ENCODE data around the gene ZFC3H1. TPM values are rescaled to one million over a fixed set of nuclear protein-coding genes. Genes with fewer than 3 reads are reported as not detected.

Gene ZFC3H1
- total and polyA plus RNA-seq, 7 experiments from 2014 or later = 26.3 to 147 (median 122) TPM

- Mint-ChIP-seq H3K27me3 (no peaks in the 10 kb centered on the region), H3K4me3 (peak overlapping the region in 8 of 10 donors; percentile 23 to 68 (median 42)), H3K4me1 (peaks cover 14 to 40% (median 25%) of the 10 kb centered on the region in 7 donors), H3K36me3 (peaks cover 22 to 54% (median 29%) of the 10 kb centered on the region in 5 donors), H3K27ac (peak overlapping the region; percentile 21 to 86 (median 70)), H3K9me3 (no peaks in the 10 kb centered on the region)
- peaks cover 25 to 85% (median 43%) of the 10 kb centered on the region in 3 experiments for H3K36me3 ChIP-seq (ENCODE audit: control insufficient read depth in 2 of 3, insufficient read depth in 3 of 3, low read length in 3 of 3)
- CTCF ChIA-PET = interaction anchor here (1.0 to 2.1 kb wide), 2 partner anchors 10 to 121 kb away, joined by 3 to 6 read pairs; no protein-coding TSS in a partner anchor
- H3K27me3 ChIP-seq (ENCODE audit: control insufficient read depth in 2 of 2, insufficient read depth in 2 of 2, low read length in 2 of 2) = no peaks in the 10 kb centered on the region
- H3K4me1 ChIP-seq (ENCODE audit: control insufficient read depth in 2 of 2, insufficient read depth in 2 of 2, low read length in 2 of 2) = peaks cover 0 to 6% of the 10 kb centered on the region in 2 donors
- DNase-seq (no peak), ATAC-seq (no peak)
- intact Hi-C loops (cut with micrococcal nuclease) = loop anchor here (2.0 to 5.0 kb wide), 3 partner anchors 13 to 36 kb away; partner anchors contain the start of genes THAP2 (in 1 of the 2) and ZFC3H1 (in 1 of the 2)
- POLR2A ChIA-PET = interaction anchor here (0.6 to 3.1 kb wide), 2 partner anchors 17 to 37 kb away, joined by 3 to 16 read pairs; partner anchors contain the start of genes THAP2 and ZFC3H1
- peak overlapping the region; percentile 15 for H3K27ac ChIP-seq (ENCODE audit: low read depth, low read length)
- no peaks in the 10 kb centered on the region for H3K9me3 ChIP-seq (ENCODE audit: control insufficient read depth in 2 of 3, low read length in 3 of 3)
- H3K4me3 ChIP-seq (ENCODE audit: low read length) = no peak overlapping the region
These were observed 37.5 kb downstream of the ZFC3H1 start for GRCh38 chr12:71626098-71626497.

GRCh38 chr12:71625476-71625875 is 38.2 kb downstream of the ZFC3H1 start:
- peak overlapping the region in 6 of 9 donors; percentile 44 to 84 (median 72) for H3K27ac Mint-ChIP-seq
- POLR2A ChIA-PET = no interaction called here
- peaks cover 19 to 46% (median 31%) of the 10 kb centered on the region in 7 donors for H3K4me1 Mint-ChIP-seq
- intact Hi-C loops (cut with micrococcal nuclease) = loop anchor here in 1 of 2 donors (5.0 kb wide), 1 partner anchor 37 kb away; the partner anchor contains the start of genes THAP2 and ZFC3H1
- CTCF ChIA-PET = interaction anchor here (1.0 kb wide), 1 partner anchor 121 kb away, joined by 3 read pairs; no protein-coding TSS in a partner anchor
- H3K27me3 Mint-ChIP-seq = no peaks in the 10 kb centered on the region
- DNase-seq = no peak
- peak overlapping the region in 3 of 10 donors; percentile 19 to 68 (median 41) for H3K4me3 Mint-ChIP-seq
- no peaks in the 10 kb centered on the region for H3K9me3 ChIP-seq (ENCODE audit: control insufficient read depth in 2 of 3, low read length in 3 of 3)
- peaks cover 0 to 6% of the 10 kb centered on the region in 2 donors for H3K4me1 ChIP-seq (ENCODE audit: control insufficient read depth in 2 of 2, insufficient read depth in 2 of 2, low read length in 2 of 2)
- no peak overlapping the region for H3K4me3 ChIP-seq (ENCODE audit: low read length)
- H3K9me3 Mint-ChIP-seq = no peaks in the 10 kb centered on the region
- no peak for ATAC-seq
- H3K36me3 Mint-ChIP-seq = peaks cover 28 to 56% (median 33%) of the 10 kb centered on the region in 5 donors
- peaks cover 21 to 85% (median 39%) of the 10 kb centered on the region in 3 experiments for H3K36me3 ChIP-seq (ENCODE audit: control insufficient read depth in 2 of 3, insufficient read depth in 3 of 3, low read length in 3 of 3)
- H3K27me3 ChIP-seq (ENCODE audit: control insufficient read depth in 2 of 2, insufficient read depth in 2 of 2, low read length in 2 of 2) = no peaks in the 10 kb centered on the region
- H3K27ac ChIP-seq (ENCODE audit: low read depth, low read length) = no peak overlapping the region

- POLR2A ChIA-PET = interaction anchor here (0.7 kb wide), 1 partner anchor 42 kb away, joined by 3 read pairs; the partner anchor contains the start of gene THAP2
- no peak overlapping the region for H3K4me3 ChIP-seq (ENCODE audit: low read length)
- Mint-ChIP-seq H3K9me3 (no peaks in the 10 kb centered on the region), H3K27ac (peak overlapping the region in 8 of 9 donors; percentile 9 to 58 (median 22)), H3K4me3 (no peak overlapping the region), H3K4me1 (peaks cover 18 to 49% (median 36%) of the 10 kb centered on the region in 7 donors), H3K36me3 (peaks cover 28 to 56% (median 41%) of the 10 kb centered on the region in 5 donors), H3K27me3 (no peaks in the 10 kb centered on the region)
- DNase-seq (no peak), ATAC-seq (no peak)
- H3K27ac ChIP-seq (ENCODE audit: low read depth, low read length) = no peak overlapping the region
- intact Hi-C loops (cut with micrococcal nuclease) = loop anchor here in 1 of 2 donors (2.0 kb wide), 1 partner anchor 15 kb away; no protein-coding TSS in a partner anchor
- H3K4me1 ChIP-seq (ENCODE audit: control insufficient read depth in 2 of 2, insufficient read depth in 2 of 2, low read length in 2 of 2) = peaks cover 0 to 6% of the 10 kb centered on the region in 2 donors
- H3K9me3 ChIP-seq (ENCODE audit: control insufficient read depth in 2 of 3, low read length in 3 of 3) = no peaks in the 10 kb centered on the region
- peaks cover 21 to 93% (median 49%) of the 10 kb centered on the region in 3 experiments for H3K36me3 ChIP-seq (ENCODE audit: control insufficient read depth in 2 of 3, insufficient read depth in 3 of 3, low read length in 3 of 3)
- CTCF ChIA-PET = no interaction called here
- H3K27me3 ChIP-seq (ENCODE audit: control insufficient read depth in 2 of 2, insufficient read depth in 2 of 2, low read length in 2 of 2) = no peaks in the 10 kb centered on the region
These were observed 41.7 kb downstream of the ZFC3H1 start for GRCh38 chr12:71621938-71622337.

- Histone ChIP-seq H3K36me3 (ENCODE audit: control insufficient read depth in 2 of 3, insufficient read depth in 3 of 3, low read length in 3 of 3) (peaks cover 11 to 53% (median 33%) of the 10 kb centered on the region in 3 experiments), H3K27me3 (ENCODE audit: control insufficient read depth in 2 of 2, insufficient read depth in 2 of 2, low read length in 2 of 2) (no peaks in the 10 kb centered on the region), H3K4me1 (ENCODE audit: control insufficient read depth in 2 of 2, insufficient read depth in 2 of 2, low read length in 2 of 2) (peaks cover 0 to 8% of the 10 kb centered on the region in 2 donors), H3K9me3 (ENCODE audit: control insufficient read depth in 2 of 3, low read length in 3 of 3) (no peaks in the 10 kb centered on the region), H3K4me3 (ENCODE audit: low read length) (no peak overlapping the region), H3K27ac (ENCODE audit: low read depth, low read length) (peak overlapping the region; percentile 67)
- Mint-ChIP-seq H3K4me1 (peaks cover 7 to 48% (median 33%) of the 10 kb centered on the region in 7 donors), H3K27ac (peak overlapping the region; percentile 79 to 98 (median 91)), H3K36me3 (peaks cover 4 to 50% (median 38%) of the 10 kb centered on the region in 5 donors), H3K27me3 (no peaks in the 10 kb centered on the region), H3K9me3 (no peaks in the 10 kb centered on the region), H3K4me3 (peak overlapping the region in 9 of 10 donors; percentile 7 to 80 (median 62))
- CTCF ChIA-PET = no interaction called here
- ATAC-seq (peak; percentile 70), DNase-seq (peak in 7 of 9 donors; percentile 8 to 43 (median 24))
- intact Hi-C loops (cut with micrococcal nuclease) = loop anchor here (2.0 to 5.0 kb wide), 3 partner anchors 17 to 232 kb away; no protein-coding TSS in a partner anchor
- POLR2A ChIA-PET = no interaction called here
These were observed 53.4 kb downstream of the ZFC3H1 start for GRCh38 chr12:71610031-71610795.

GRCh38 chr12:71607494-71608330 is 55.9 kb downstream of the ZFC3H1 start:
- Mint-ChIP-seq H3K4me3 (no peak overlapping the region), H3K4me1 (peaks cover 7 to 47% (median 33%) of the 10 kb centered on the region in 7 donors), H3K27me3 (no peaks in the 10 kb centered on the region), H3K9me3 (no peaks in the 10 kb centered on the region), H3K27ac (peak overlapping the region in 8 of 9 donors; percentile 36 to 79 (median 70)), H3K36me3 (peaks cover 0 to 36% (median 27%) of the 10 kb centered on the region in 5 donors)
- ATAC-seq = no peak
- POLR2A ChIA-PET = no interaction called here
- intact Hi-C loops (cut with micrococcal nuclease) = no loop called here
- Histone ChIP-seq H3K4me1 (ENCODE audit: control insufficient read depth in 2 of 2, insufficient read depth in 2 of 2, low read length in 2 of 2) (peaks cover 0 to 8% of the 10 kb centered on the region in 2 donors), H3K27me3 (ENCODE audit: control insufficient read depth in 2 of 2, insufficient read depth in 2 of 2, low read length in 2 of 2) (no peaks in the 10 kb centered on the region), H3K9me3 (ENCODE audit: control insufficient read depth in 2 of 3, low read length in 3 of 3) (no peaks in the 10 kb centered on the region), H3K36me3 (ENCODE audit: control insufficient read depth in 2 of 3, insufficient read depth in 3 of 3, low read length in 3 of 3) (peaks cover 2 to 29% (median 21%) of the 10 kb centered on the region in 3 experiments), H3K27ac (ENCODE audit: low read depth, low read length) (no peak overlapping the region), H3K4me3 (ENCODE audit: low read length) (no peak overlapping the region)
- CTCF ChIA-PET = no interaction called here
- no peak for DNase-seq

- peaks cover 4 to 26% (median 13%) of the 10 kb centered on the region in 7 donors for H3K4me1 Mint-ChIP-seq
- DNase-seq (no peak), ATAC-seq (no peak)
- Histone ChIP-seq H3K27ac (ENCODE audit: low read depth, low read length) (no peak overlapping the region), H3K27me3 (ENCODE audit: control insufficient read depth in 2 of 2, insufficient read depth in 2 of 2, low read length in 2 of 2) (no peaks in the 10 kb centered on the region), H3K4me3 (ENCODE audit: low read length) (no peak overlapping the region), H3K36me3 (ENCODE audit: control insufficient read depth in 2 of 3, insufficient read depth in 3 of 3, low read length in 3 of 3) (peaks cover 0 to 25% (median 14%) of the 10 kb centered on the region in 3 experiments), H3K4me1 (ENCODE audit: control insufficient read depth in 2 of 2, insufficient read depth in 2 of 2, low read length in 2 of 2) (no peaks in the 10 kb centered on the region), H3K9me3 (ENCODE audit: control insufficient read depth in 2 of 3, low read length in 3 of 3) (no peaks in the 10 kb centered on the region)
- H3K4me3 Mint-ChIP-seq = no peak overlapping the region
- ChIA-PET CTCF (no interaction called here), POLR2A (interaction anchor here (0.5 to 1.1 kb wide), 2 partner anchors 83 to 149 kb away, joined by 3 to 4 read pairs; partner anchors contain the start of gene RAB21)
- peak overlapping the region in 4 of 9 donors; percentile 51 to 70 (median 63) for H3K27ac Mint-ChIP-seq
- H3K36me3 Mint-ChIP-seq = peaks cover 0 to 23% (median 17%) of the 10 kb centered on the region in 5 donors
- peaks cover 0 to 2% (median 0%) of the 10 kb centered on the region in 5 donors for H3K27me3 Mint-ChIP-seq
- intact Hi-C loops (cut with micrococcal nuclease) = no loop called here
- no peaks in the 10 kb centered on the region for H3K9me3 Mint-ChIP-seq
These were observed 58.6 kb downstream of the ZFC3H1 start for GRCh38 chr12:71605039-71605438.

All from naive thymus-derived CD4-positive, alpha-beta T cell (primary cell).